ENCODE results near the gene SNX25.

Gene SNX25

GRCh38 chr4:185343726-185344581 lies 134.6 kb downstream of the SNX25 start:
- no peak for TF ChIP-seq CTCF (conservative IDR thresholded peaks at IDR 0.05; ENCODE audit: low read depth)
- DNase-seq (ENCODE audit: low spot score) = no peak
- peak overlapping the region; percentile 42 for H3K27ac ChIP-seq
- ChIA-PET CTCF (interaction anchor here (1.1 kb wide), 1 partner anchor 10 kb away, joined by 5 read pairs; no protein-coding TSS in a partner anchor), POLR2A (ENCODE audit: low non-redundant PET) (no interaction called here)

- TF ChIP-seq CTCF (conservative IDR thresholded peaks at IDR 0.05; ENCODE audit: low read depth) = no peak
- no peak overlapping the region for H3K27ac ChIP-seq
- POLR2A ChIA-PET (ENCODE audit: low non-redundant PET) = no interaction called here
- no peak for DNase-seq (ENCODE audit: low spot score)
- CTCF ChIA-PET = no interaction called here
Measured at GRCh38 chr4:185344743-185345538, 135.5 kb downstream of the SNX25 start.

- no peak for DNase-seq (ENCODE audit: low spot score)
- no peak for TF ChIP-seq CTCF (conservative IDR thresholded peaks at IDR 0.05; ENCODE audit: low read depth)
- ChIA-PET POLR2A (ENCODE audit: low non-redundant PET) (no interaction called here), CTCF (no interaction called here)
- no peak overlapping the region for H3K27ac ChIP-seq
Measured at GRCh38 chr4:185346975-185347601, 137.7 kb downstream of the SNX25 start.

GRCh38 chr4:185351691-185352090 lies 142.3 kb downstream of the SNX25 start:
- TF ChIP-seq CTCF (conservative IDR thresholded peaks at IDR 0.05; ENCODE audit: low read depth) = no peak
- CTCF ChIA-PET = no interaction called here
- POLR2A ChIA-PET (ENCODE audit: low non-redundant PET) = no interaction called here
- no peak for DNase-seq (ENCODE audit: low spot score)
- H3K27ac ChIP-seq = no peak overlapping the region

- TF ChIP-seq CTCF (conservative IDR thresholded peaks at IDR 0.05; ENCODE audit: low read depth) = no peak
- POLR2A ChIA-PET (ENCODE audit: low non-redundant PET) = interaction anchor here (0.8 kb wide), 1 partner anchor 43 kb away, joined by 3 read pairs; the partner anchor contains the start of gene LRP2BP
- no peak for DNase-seq (ENCODE audit: low spot score)
- no peak overlapping the region for H3K27ac ChIP-seq
- CTCF ChIA-PET = interaction anchor here (0.6 kb wide), 1 partner anchor 75 kb away, joined by 4 read pairs; no protein-coding TSS in a partner anchor
Measured at GRCh38 chr4:185352202-185352601, 142.8 kb downstream of the SNX25 start.

GRCh38 chr4:185352741-185353140 lies 143.3 kb downstream of the SNX25 start:
- no peak overlapping the region for H3K27ac ChIP-seq
- DNase-seq (ENCODE audit: low spot score) = no peak
- POLR2A ChIA-PET (ENCODE audit: low non-redundant PET) = interaction anchor here (0.8 kb wide), 1 partner anchor 43 kb away, joined by 3 read pairs; the partner anchor contains the start of gene LRP2BP
- no peak for TF ChIP-seq CTCF (conservative IDR thresholded peaks at IDR 0.05; ENCODE audit: low read depth)
- CTCF ChIA-PET = interaction anchor here (0.6 kb wide), 1 partner anchor 74 kb away, joined by 4 read pairs; no protein-coding TSS in a partner anchor
